ENCODE results near the gene SFT2D2. TPM values are rescaled to one million over a fixed set of nuclear protein-coding genes. Genes with fewer than 3 reads are reported as not detected.

SFT2D2 gene
- polyA plus RNA-seq, 1 experiment: 19.2 TPM

- TF ChIP-seq CTCF (IDR thresholded peaks at IDR 0.05; ENCODE audit: insufficient read depth, low read depth, low read length): no peak
- DNase-seq (ENCODE audit: low read depth): no peak
- CTCF ChIA-PET: interaction anchor here (1.7 kb wide), 1 partner anchor 12 kb away, joined by 6 read pairs; no protein-coding TSS in a partner anchor
- Histone ChIP-seq H3K36me3 (ENCODE audit: control insufficient read depth, insufficient read depth, low read length) (no peaks in the 10 kb centered on the region), H3K27me3 (ENCODE audit: control insufficient read depth, insufficient read depth, low read length) (no peaks in the 10 kb centered on the region), H3K4me3 (ENCODE audit: low read depth, low read length) (no peak overlapping the region)
- POLR2A ChIA-PET: no interaction called here
Observed at GRCh38 chr1:168223261-168223660, 2.5 kb upstream of the SFT2D2 start.

- no peaks in the 10 kb centered on the region for H3K36me3 ChIP-seq (ENCODE audit: control insufficient read depth, insufficient read depth, low read length)
- no peak overlapping the region for H3K4me3 ChIP-seq (ENCODE audit: low read depth, low read length)
- no peaks in the 10 kb centered on the region for H3K27me3 ChIP-seq (ENCODE audit: control insufficient read depth, insufficient read depth, low read length)
- ChIA-PET POLR2A (no interaction called here), CTCF (interaction anchor here (1.4 to 1.7 kb wide), 2 partner anchors 11 to 142 kb away, joined by 3 to 6 read pairs; no protein-coding TSS in a partner anchor)
- no peak for TF ChIP-seq CTCF (IDR thresholded peaks at IDR 0.05; ENCODE audit: insufficient read depth, low read depth, low read length)
- no peak for DNase-seq (ENCODE audit: low read depth)
Observed at GRCh38 chr1:168223681-168224540, 1.9 kb upstream of the SFT2D2 start.

- no peak for DNase-seq (ENCODE audit: low read depth)
- Histone ChIP-seq H3K27me3 (ENCODE audit: control insufficient read depth, insufficient read depth, low read length) (no peaks in the 10 kb centered on the region), H3K4me3 (ENCODE audit: low read depth, low read length) (no peak overlapping the region), H3K36me3 (ENCODE audit: control insufficient read depth, insufficient read depth, low read length) (0 out of 2 replicates have a peak, but pooled peaks cover under 1% of the 10 kb centered on the region)
- no peak for TF ChIP-seq CTCF (IDR thresholded peaks at IDR 0.05; ENCODE audit: insufficient read depth, low read depth, low read length)
- POLR2A ChIA-PET: no interaction called here
- CTCF ChIA-PET: interaction anchor here (1.4 kb wide), 1 partner anchor 143 kb away, joined by 3 read pairs; no protein-coding TSS in a partner anchor
Observed at GRCh38 chr1:168224991-168225390, 813 bp upstream of the SFT2D2 start.

GRCh38 chr1:168227620-168228019 lies 1.8 kb downstream of the SFT2D2 start:
- no peak for TF ChIP-seq CTCF (IDR thresholded peaks at IDR 0.05; ENCODE audit: insufficient read depth, low read depth, low read length)
- Histone ChIP-seq H3K4me3 (ENCODE audit: low read depth, low read length) (peak overlapping the region; percentile 15), H3K27me3 (ENCODE audit: control insufficient read depth, insufficient read depth, low read length) (no peaks in the 10 kb centered on the region), H3K36me3 (ENCODE audit: control insufficient read depth, insufficient read depth, low read length) (peaks cover 9% of the 10 kb centered on the region)
- no peak for DNase-seq (ENCODE audit: low read depth)
- ChIA-PET CTCF (interaction anchor here (0.5 to 2.5 kb wide), 3 partner anchors 8 to 143 kb away, joined by 3 to 12 read pairs (median 3); no protein-coding TSS in a partner anchor), POLR2A (interaction anchor here (0.5 kb wide), 1 partner anchor 11 kb away, joined by 4 read pairs; no protein-coding TSS in a partner anchor)

- no peak for DNase-seq (ENCODE audit: low read depth)
- Histone ChIP-seq H3K4me3 (ENCODE audit: low read depth, low read length) (no peak overlapping the region), H3K36me3 (ENCODE audit: control insufficient read depth, insufficient read depth, low read length) (peaks cover 15% of the 10 kb centered on the region), H3K27me3 (ENCODE audit: control insufficient read depth, insufficient read depth, low read length) (no peaks in the 10 kb centered on the region)
- ChIA-PET POLR2A (no interaction called here), CTCF (interaction anchor here (0.7 to 1.7 kb wide), 2 partner anchors 92 to 113 kb away, joined by 3 to 4 read pairs; no protein-coding TSS in a partner anchor)
- TF ChIP-seq CTCF (IDR thresholded peaks at IDR 0.05; ENCODE audit: insufficient read depth, low read depth, low read length): no peak
Observed at GRCh38 chr1:168229893-168230292, 4.1 kb downstream of the SFT2D2 start.

All from BJ (cell line).